Sigmoid colon (tissue), 7 donors: ENCODE results near the gene FAM13A. TPM values are rescaled to one million over a fixed set of nuclear protein-coding genes. Genes with fewer than 3 reads are reported as not detected.

ENCODE experiments used
- DNase-seq: peaks from one replicate; pipeline ENCODE4 v3.0.0-alpha.2; 2019
- H3K27ac ChIP-seq, 4 donors: fragments of 200-600 bp; sonication (generic); one replicate each; pipeline ENCODE4 v1.5.1; 2016 to 2019; ENCODE audit warnings: mild to moderate bottlenecking in 1 of 4
- H3K27me3 ChIP-seq, 3 donors: fragments of 200-600 bp; sonication (generic); one replicate each; pipeline ENCODE4 v1.5.1; 2019; ENCODE audit warnings: mild to moderate bottlenecking in 1 of 3
- H3K36me3 ChIP-seq, 4 donors: fragments of 200-600 bp; sonication (generic); one replicate each; pipeline ENCODE4 v1.5.1; 2016 to 2019
- H3K4me1 ChIP-seq, 4 donors: fragments of 200-600 bp; sonication (generic); one replicate each; pipeline ENCODE4 v1.5.1; 2017 to 2019
- H3K4me3 ChIP-seq, 4 donors: fragments of 200-600 bp; sonication (generic); one replicate each; pipeline ENCODE4 v1.5.1; 2017 to 2019; ENCODE audit warnings: mild to moderate bottlenecking in 2 of 4, moderate library complexity in 1 of 4
- H3K9me3 ChIP-seq, 4 donors: fragments of 200-600 bp in 3 of 4; sonication (generic) in 3 of 4; one replicate each; pipeline versions ENCODE4 v1.5.1 to v1.6.1; 2013 to 2019
- CTCF ChIP-seq, 4 experiments: fragments of 450-650 bp in 3 of 4; fragments of 200-600 bp in 1 of 4; IDR thresholded peaks; one replicate each; pipeline ENCODE4 v1.5.1; 2016 to 2019; ENCODE audit warnings: antibody characterized with exemption in 4 of 4, mild to moderate bottlenecking in 3 of 4, moderate library complexity in 2 of 4
- EP300 ChIP-seq, 4 donors: sonication (generic); formaldehyde crosslinking; IDR thresholded peaks; one replicate each; pipeline ENCODE4 v1.6.1; 2017; ENCODE audit warnings: antibody characterized with exemption in 4 of 4
- POLR2A ChIP-seq, 2 donors: fragments of 450-650 bp; IDR thresholded peaks; one replicate each; pipeline ENCODE4 v1.6.1; 2016; ENCODE audit warnings: antibody characterized with exemption in 2 of 2, mild to moderate bottlenecking in 2 of 2, moderate library complexity in 2 of 2
- POLR2AphosphoS5 ChIP-seq, 4 donors: sonication (generic); formaldehyde crosslinking; IDR thresholded peaks; one replicate each; pipeline ENCODE4 v1.6.1; 2017; ENCODE audit warnings: antibody characterized with exemption in 4 of 4
- WGBS, 2 donors: extraction: QIAGEN DNeasy Blood & Tissue Kit; methylation state at CpG; one replicate each; pipeline ENCODE4 v1.1.7; 2013; 5-methylcytosine and 5-hydroxymethylcytosine counted together
- intact Hi-C: fragments of 100-400 bp; cut with DNase I; formaldehyde crosslinking; loops from one replicate; pipeline ENCODE4 v1.15.1; 2023
- polyA plus RNA-seq, 3 donors: library from polyadenylated mRNA; stranded (reverse); fragments of 200-250 nt; gene quantifications; one replicate each; pipeline ENCODE4 v1.2.3, GENCODE V29; 2013
- total RNA-seq, 4 donors: library from RNA; depleted of rRNA; stranded (reverse); fragments of >200 nt; gene quantifications; one replicate each; pipeline ENCODE4 v1.1.0, GENCODE V29; 2016
- donor health status: healthy with polysubstance abuse.
- donor health status: Bipolar disorder and iron deficiency.
- donor health status: healthy.

Gene FAM13A
- total and polyA plus RNA-seq, 7 donors, result 9.9 to 49.7 (median 41.1) TPM

- Histone ChIP-seq H3K9me3 (no peaks in the 10 kb centered on the region), H3K4me1 (peaks cover 0 to 15% (median 11%) of the 10 kb centered on the region in 4 donors), H3K27ac (no peak overlapping the region), H3K27me3 (no peaks in the 10 kb centered on the region), H3K4me3 (no peak overlapping the region), H3K36me3 (no peaks in the 10 kb centered on the region)
- no peak for DNase-seq
- intact Hi-C loops, result no loop called here
- no peak for TF ChIP-seq CTCF (IDR thresholded peaks at IDR 0.05)
- no peak for TF ChIP-seq EP300 (IDR thresholded peaks at IDR 0.05)
- TF ChIP-seq POLR2AphosphoS5 (IDR thresholded peaks at IDR 0.05), result no peak
- TF ChIP-seq POLR2A (IDR thresholded peaks at IDR 0.05), result no peak
- WGBS, 2 donors, result 82 to 85% methylated on average over 6 of the region's 6 CpGs
Measured at GRCh38 chr4:88865466-88865865, 191.5 kb downstream of the FAM13A start.

GRCh38 chr4:88865046-88865445 lies 191.9 kb downstream of the FAM13A start:
- Histone ChIP-seq H3K4me3 (no peak overlapping the region), H3K27ac (no peak overlapping the region), H3K9me3 (no peaks in the 10 kb centered on the region), H3K36me3 (no peaks in the 10 kb centered on the region), H3K4me1 (peaks cover 0 to 20% (median 15%) of the 10 kb centered on the region in 4 donors), H3K27me3 (no peaks in the 10 kb centered on the region)
- intact Hi-C loops, result no loop called here
- WGBS, 2 donors, result 85 to 95% methylated on average over 1 of the region's 1 CpG
- DNase-seq, result no peak
- TF ChIP-seq POLR2AphosphoS5 (IDR thresholded peaks at IDR 0.05) (no peak), POLR2A (IDR thresholded peaks at IDR 0.05) (no peak), EP300 (IDR thresholded peaks at IDR 0.05) (no peak), CTCF (IDR thresholded peaks at IDR 0.05) (no peak)

- H3K36me3 ChIP-seq, result no peaks in the 10 kb centered on the region
- no peaks in the 10 kb centered on the region for H3K27me3 ChIP-seq
- DNase-seq, result no peak
- H3K4me3 ChIP-seq, result no peak overlapping the region
- H3K27ac ChIP-seq, result peak overlapping the region in 3 of 4 donors; percentile 28 to 54 (median 40)
- peak in 2 of 4 donors; percentile 34 to 41 for TF ChIP-seq POLR2AphosphoS5 (IDR thresholded peaks at IDR 0.05)
- TF ChIP-seq EP300 (IDR thresholded peaks at IDR 0.05), result no peak
- TF ChIP-seq POLR2A (IDR thresholded peaks at IDR 0.05), result no peak
- intact Hi-C loops, result no loop called here
- H3K4me1 ChIP-seq, result peaks cover 0 to 24% (median 19%) of the 10 kb centered on the region in 4 donors
- H3K9me3 ChIP-seq, result no peaks in the 10 kb centered on the region
- WGBS, 2 donors, result 85 to 94% methylated on average over 1 of the region's 1 CpG
Measured at GRCh38 chr4:88860586-88860985, 196.4 kb downstream of the FAM13A start.

- H3K4me1 ChIP-seq, result peaks cover 0 to 18% (median 15%) of the 10 kb centered on the region in 4 donors
- intact Hi-C loops, result loop anchor here (5.0 kb wide), 1 partner anchor 37 kb away; no protein-coding TSS in a partner anchor
- H3K27me3 ChIP-seq, result no peaks in the 10 kb centered on the region
- TF ChIP-seq POLR2AphosphoS5 (IDR thresholded peaks at IDR 0.05) (no peak), EP300 (IDR thresholded peaks at IDR 0.05) (no peak), POLR2A (IDR thresholded peaks at IDR 0.05) (no peak), CTCF (IDR thresholded peaks at IDR 0.05) (no peak)
- H3K36me3 ChIP-seq, result no peaks in the 10 kb centered on the region
- 76 to 86% methylated on average over 3 of the region's 3 CpGs for whole genome bisulfite sequencing, 2 donors
- no peaks in the 10 kb centered on the region for H3K9me3 ChIP-seq
- H3K4me3 ChIP-seq, result no peak overlapping the region
- DNase-seq, result no peak
- peak overlapping the region in 2 of 4 donors; percentile 22 to 40 for H3K27ac ChIP-seq
Measured at GRCh38 chr4:88859191-88859812, 197.7 kb downstream of the FAM13A start.

- DNase-seq, result no peak
Measured at GRCh38 chr4:88858752-88859151, 198.2 kb downstream of the FAM13A start.

More at GRCh38 chr4:88858752-88859151, 198.2 kb downstream of the FAM13A start:
- Histone ChIP-seq H3K36me3 (no peaks in the 10 kb centered on the region), H3K27me3 (no peaks in the 10 kb centered on the region), H3K4me1 (peaks cover 0 to 18% (median 15%) of the 10 kb centered on the region in 4 donors), H3K27ac (peak overlapping the region in 1 of 4 donors; percentile 22), H3K9me3 (no peaks in the 10 kb centered on the region), H3K4me3 (no peak overlapping the region)
- WGBS, 2 donors, result 53 to 87% methylated on average over 2 of the region's 2 CpGs
- intact Hi-C loops, result loop anchor here (5.0 kb wide), 1 partner anchor 36 kb away; no protein-coding TSS in a partner anchor
- TF ChIP-seq CTCF (IDR thresholded peaks at IDR 0.05) (no peak), EP300 (IDR thresholded peaks at IDR 0.05) (no peak), POLR2A (IDR thresholded peaks at IDR 0.05) (no peak), POLR2AphosphoS5 (IDR thresholded peaks at IDR 0.05) (no peak)
